ENCODE results near the gene TMEM54.

DNA sequence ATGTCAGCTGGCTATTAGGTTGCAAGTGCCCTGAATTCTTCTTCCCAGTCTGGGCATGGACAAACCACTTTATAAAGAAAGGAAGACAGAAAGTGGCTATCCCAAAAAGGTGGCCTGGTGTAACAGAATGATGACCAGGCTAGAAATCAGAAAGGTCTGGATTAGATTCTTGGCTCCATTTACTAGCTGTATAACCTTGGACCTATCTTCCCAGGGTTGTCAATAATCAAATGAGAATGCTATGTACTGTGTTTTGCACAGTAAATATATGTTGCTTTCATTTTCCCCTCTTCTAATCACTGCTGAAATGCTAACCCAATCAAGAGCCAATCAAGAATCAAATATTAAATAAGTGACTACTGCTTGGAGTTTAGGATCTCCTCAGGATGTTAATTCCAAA is 43.0 kb upstream of the TMEM54 start:
- TF ChIP-seq, protein P1, sequence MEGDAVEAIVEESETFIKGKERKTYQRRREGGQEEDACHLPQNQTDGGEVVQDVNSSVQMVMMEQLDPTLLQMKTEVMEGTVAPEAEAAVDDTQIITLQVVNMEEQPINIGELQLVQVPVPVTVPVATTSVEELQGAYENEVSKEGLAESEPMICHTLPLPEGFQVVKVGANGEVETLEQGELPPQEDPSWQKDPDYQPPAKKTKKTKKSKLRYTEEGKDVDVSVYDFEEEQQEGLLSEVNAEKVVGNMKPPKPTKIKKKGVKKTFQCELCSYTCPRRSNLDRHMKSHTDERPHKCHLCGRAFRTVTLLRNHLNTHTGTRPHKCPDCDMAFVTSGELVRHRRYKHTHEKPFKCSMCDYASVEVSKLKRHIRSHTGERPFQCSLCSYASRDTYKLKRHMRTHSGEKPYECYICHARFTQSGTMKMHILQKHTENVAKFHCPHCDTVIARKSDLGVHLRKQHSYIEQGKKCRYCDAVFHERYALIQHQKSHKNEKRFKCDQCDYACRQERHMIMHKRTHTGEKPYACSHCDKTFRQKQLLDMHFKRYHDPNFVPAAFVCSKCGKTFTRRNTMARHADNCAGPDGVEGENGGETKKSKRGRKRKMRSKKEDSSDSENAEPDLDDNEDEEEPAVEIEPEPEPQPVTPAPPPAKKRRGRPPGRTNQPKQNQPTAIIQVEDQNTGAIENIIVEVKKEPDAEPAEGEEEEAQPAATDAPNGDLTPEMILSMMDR (IDR thresholded peaks at IDR 0.05): no peak
- TF ChIP-seq POLR2A (IDR thresholded peaks at IDR 0.05): no peak
